ENCODE data around the gene RHOT2. TPM values are rescaled to one million over a fixed set of nuclear protein-coding genes. Genes with fewer than 3 reads are reported as not detected.

Gene RHOT2
- total and polyA plus RNA-seq, 2 experiments from 2014 or later: 129 to 163 TPM

DNA sequence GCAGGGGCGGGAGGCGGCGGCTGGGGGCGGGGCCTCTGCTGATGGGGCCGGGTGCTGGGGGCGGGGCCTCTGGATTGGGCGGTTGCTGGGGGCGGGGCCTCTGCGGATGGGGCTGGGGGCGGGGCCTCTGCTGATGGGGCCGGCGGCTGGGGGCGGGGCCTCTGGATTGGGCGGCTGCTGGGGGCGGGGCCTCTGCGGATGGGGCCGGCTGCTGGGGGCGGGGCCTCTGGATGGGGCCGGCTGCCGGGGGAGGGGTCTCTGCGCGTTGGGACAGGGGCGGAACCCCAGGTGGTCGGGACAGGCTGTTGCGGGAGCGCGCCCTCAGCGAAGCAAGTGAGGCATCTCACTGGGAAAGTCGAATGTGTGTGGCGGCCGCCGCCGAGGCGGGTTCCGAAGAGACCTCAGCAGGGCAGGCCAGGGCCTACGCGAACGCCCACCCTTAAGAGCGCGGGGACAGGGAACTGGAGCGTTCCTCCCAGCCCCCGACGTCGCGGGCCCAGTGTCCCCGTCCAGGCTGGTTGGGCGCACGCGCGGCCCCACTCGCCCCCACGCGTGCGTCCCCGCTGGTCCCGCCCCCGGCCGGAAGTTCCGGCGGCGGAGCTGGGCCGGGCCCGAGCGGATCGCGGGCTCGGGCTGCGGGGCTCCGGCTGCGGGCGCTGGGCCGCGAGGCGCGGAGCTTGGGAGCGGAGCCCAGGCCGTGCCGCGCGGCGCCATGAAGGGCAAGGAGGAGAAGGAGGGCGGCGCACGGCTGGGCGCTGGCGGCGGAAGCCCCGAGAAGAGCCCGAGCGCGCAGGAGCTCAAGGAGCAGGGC lies 12.1 kb downstream of the RHOT2 start, which contains the start of gene STUB1:
TSS of gene STUB1 (plus strand) at position 597 of the 811 bp plus-strand sequence. CDS start at position 713, 116 bp downstream.
- 0 out of 2 replicates have a peak within 1 kb of the TSS, but pooled peaks have one; percentile 59 for H2AFZ ChIP-seq
- peaks cover 9% of the 10 kb centered on the region; the same call in 1 of the 2 replicates for H3K79me2 ChIP-seq (replicated peaks; ENCODE audit: insufficient read depth)
- DNase-seq (ENCODE audit: low spot score): peak; percentile 95
- H3K4me1 Mint-ChIP-seq: peaks cover 28% of the 10 kb centered on the region
- ATAC-seq: peak; percentile 5
- peak; percentile 77 for TF ChIP-seq POLR2AphosphoS5 (IDR thresholded peaks at IDR 0.05; ENCODE audit: low read depth)
- TF ChIP-seq EZH2 (IDR thresholded peaks at IDR 0.05; ENCODE audit: low read depth, unreplicated experiment): no peak
- no peak within 1 kb of the TSS for H3K27ac ChIP-seq (ENCODE audit: low read depth)
- peaks cover 27% of the 10 kb centered on the region for H3F3A ChIP-seq (replicated peaks; ENCODE audit: low read depth)
- H3K36me3 Mint-ChIP-seq (ENCODE audit: low read depth): peaks cover 24% of the 10 kb centered on the region
- H3K27ac Mint-ChIP-seq: peak within 1 kb of the TSS; percentile 59
- H3K4me3 ChIP-seq: peak within 1 kb of the TSS; percentile 71
- H4K20me1 ChIP-seq (replicated peaks; ENCODE audit: insufficient read depth): peaks cover 14% of the 10 kb centered on the region; the same call in 1 of the 2 replicates
- no peaks in the 10 kb centered on the region for H3K27me3 ChIP-seq (ENCODE audit: insufficient read depth)
- H3K27me3 Mint-ChIP-seq (ENCODE audit: insufficient read depth, low read depth, poor library complexity): peaks cover 27% of the 10 kb centered on the region
- H3K4me2 ChIP-seq: peak within 1 kb of the TSS; percentile 86
- H3K4me1 ChIP-seq (ENCODE audit: insufficient read depth): peaks cover 16% of the 10 kb centered on the region; the same call in 1 of the 2 replicates
- H3K36me3 ChIP-seq (ENCODE audit: insufficient read depth): no peaks in the 10 kb centered on the region; the same call in 1 of the 2 replicates
- H3K9me2 ChIP-seq (ENCODE audit: insufficient read depth): no peaks in the 10 kb centered on the region
- peak within 1 kb of the TSS; percentile 84 for H3K4me3 Mint-ChIP-seq
- no peaks in the 10 kb centered on the region; the same call in 1 of the 3 replicates for H3K9me3 Mint-ChIP-seq

DNA sequence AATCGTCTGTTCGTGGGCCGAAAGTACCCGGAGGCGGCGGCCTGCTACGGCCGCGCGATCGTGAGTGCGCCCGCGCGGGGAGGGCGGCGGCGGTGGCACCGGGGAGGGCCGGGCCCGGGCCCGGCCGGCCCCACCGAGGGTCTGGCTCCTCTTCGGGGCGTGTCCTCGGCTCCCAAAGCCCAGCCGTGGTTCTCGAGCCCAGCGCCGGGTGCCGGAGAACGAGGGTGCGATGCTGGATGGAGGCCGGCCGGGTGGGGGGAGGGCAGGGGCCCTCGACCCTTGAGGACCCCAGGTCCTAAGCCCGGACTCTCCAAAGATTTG lies 12.7 kb downstream of the RHOT2 start:
- ATAC-seq: no peak
- Mint-ChIP-seq H3K9me3 (no peaks in the 10 kb centered on the region; the same call in 1 of the 3 replicates), H3K27me3 (ENCODE audit: insufficient read depth, low read depth, poor library complexity) (peaks cover 23% of the 10 kb centered on the region), H3K27ac (no peak overlapping the region; the same call in 1 of the 2 replicates), H3K4me1 (peaks cover 26% of the 10 kb centered on the region), H3K36me3 (ENCODE audit: low read depth) (peaks cover 24% of the 10 kb centered on the region), H3K4me3 (peak overlapping the region; percentile 84)
- DNase-seq (ENCODE audit: low spot score): no peak
- Histone ChIP-seq H3K4me1 (ENCODE audit: insufficient read depth) (peaks cover 16% of the 10 kb centered on the region; the same call in 1 of the 2 replicates), H3K9me2 (ENCODE audit: insufficient read depth) (no peaks in the 10 kb centered on the region), H2AFZ (no peak overlapping the region), H3K27ac (ENCODE audit: low read depth) (no peak overlapping the region), H3K27me3 (ENCODE audit: insufficient read depth) (no peaks in the 10 kb centered on the region), H3K4me3 (peak overlapping the region; percentile 71), H3K79me2 (replicated peaks; ENCODE audit: insufficient read depth) (peaks cover 9% of the 10 kb centered on the region; the same call in 1 of the 2 replicates), H3K4me2 (peak overlapping the region; percentile 86), H3K36me3 (ENCODE audit: insufficient read depth) (no peaks in the 10 kb centered on the region; the same call in 1 of the 2 replicates), H3F3A (replicated peaks; ENCODE audit: low read depth) (peaks cover 27% of the 10 kb centered on the region), H4K20me1 (replicated peaks; ENCODE audit: insufficient read depth) (peaks cover 14% of the 10 kb centered on the region; the same call in 1 of the 2 replicates)
- TF ChIP-seq EZH2phosphoT487 (IDR thresholded peaks at IDR 0.05; ENCODE audit: unreplicated experiment): no peak
- TF ChIP-seq CTCF (conservative IDR thresholded peaks at IDR 0.05; ENCODE audit: low read depth in 2 of 2): no peak
- TF ChIP-seq POLR2AphosphoS5 (IDR thresholded peaks at IDR 0.05; ENCODE audit: low read depth): no peak
- no peak for TF ChIP-seq NANOG (IDR thresholded peaks at IDR 0.05; ENCODE audit: borderline replicate concordance)
- TF ChIP-seq JUNB (IDR thresholded peaks at IDR 0.05; ENCODE audit: unreplicated experiment): no peak
- no peak for TF ChIP-seq ZNF331 (CRISPR knock-in tag; IDR thresholded peaks at IDR 0.05; ENCODE audit: low read depth)
- no peak for TF ChIP-seq REST (IDR thresholded peaks at IDR 0.05; ENCODE audit: unreplicated experiment)
- no peak for TF ChIP-seq CREB1 (CRISPR knock-in tag; IDR thresholded peaks at IDR 0.05; ENCODE audit: low read depth)
- TF ChIP-seq STAT1 (IDR thresholded peaks at IDR 0.05; ENCODE audit: unreplicated experiment): no peak
- TF ChIP-seq EZH2 (IDR thresholded peaks at IDR 0.05; ENCODE audit: low read depth, unreplicated experiment): no peak
- TF ChIP-seq, protein P1, sequence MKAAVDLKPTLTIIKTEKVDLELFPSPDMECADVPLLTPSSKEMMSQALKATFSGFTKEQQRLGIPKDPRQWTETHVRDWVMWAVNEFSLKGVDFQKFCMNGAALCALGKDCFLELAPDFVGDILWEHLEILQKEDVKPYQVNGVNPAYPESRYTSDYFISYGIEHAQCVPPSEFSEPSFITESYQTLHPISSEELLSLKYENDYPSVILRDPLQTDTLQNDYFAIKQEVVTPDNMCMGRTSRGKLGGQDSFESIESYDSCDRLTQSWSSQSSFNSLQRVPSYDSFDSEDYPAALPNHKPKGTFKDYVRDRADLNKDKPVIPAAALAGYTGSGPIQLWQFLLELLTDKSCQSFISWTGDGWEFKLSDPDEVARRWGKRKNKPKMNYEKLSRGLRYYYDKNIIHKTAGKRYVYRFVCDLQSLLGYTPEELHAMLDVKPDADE (IDR thresholded peaks at IDR 0.05): no peak
